GM23338 (cell line): ENCODE results near the gene COPS6.

Experiments
- CREB1 ChIP-seq: fragments of 250-450 bp; sonication (Bioruptor Pico); IDR thresholded peaks from 2 replicates; pipeline ENCODE4 v1.5.0; 2020; ENCODE audit warnings: low read depth, mild to moderate bottlenecking, moderate library complexity
- ETS1 ChIP-seq: IDR thresholded peaks from 2 replicates; pipeline ENCODE4 v1.6.1; 2016; ENCODE audit warnings: antibody characterized with exemption
- EZH2 ChIP-seq: fragments of 200-600 bp; sonication (generic); IDR thresholded peaks from one replicate; pipeline ENCODE4 v1.8.0; 2017; ENCODE audit warnings: antibody characterized with exemption, mild to moderate bottlenecking, low read depth; ENCODE audit not compliant: unreplicated experiment
- EZH2phosphoT487 ChIP-seq: fragments of 200-600 bp; sonication (generic); IDR thresholded peaks from one replicate; pipeline ENCODE4 v1.8.1; 2018; ENCODE audit warnings: antibody characterized with exemption; ENCODE audit not compliant: unreplicated experiment
- JUNB ChIP-seq: IDR thresholded peaks from one replicate; pipeline ENCODE4 v1.6.1; 2016; ENCODE audit warnings: antibody characterized with exemption; ENCODE audit not compliant: unreplicated experiment
- NANOG ChIP-seq: IDR thresholded peaks from 2 replicates; pipeline ENCODE4 v1.6.1; 2016; ENCODE audit warnings: antibody characterized with exemption, borderline replicate concordance
- POLR2AphosphoS5 ChIP-seq: IDR thresholded peaks from 2 replicates; pipeline ENCODE4 v1.6.1; 2016; ENCODE audit warnings: antibody characterized with exemption, low read depth
- REST ChIP-seq: IDR thresholded peaks from one replicate; pipeline ENCODE4 v1.6.1; 2018; ENCODE audit warnings: antibody characterized with exemption; ENCODE audit not compliant: unreplicated experiment
- ZNF114 ChIP-seq: fragments of 250-450 bp; sonication (Bioruptor Pico); IDR thresholded peaks from 2 replicates; pipeline ENCODE4 v1.5.0; 2020; ENCODE audit warnings: mild to moderate bottlenecking, moderate library complexity
- TF ChIP-seq, protein P1 (sequence below), 2 experiments: fragments of 200-600 bp in 1 of 2; sonication (generic) in 1 of 2; conservative IDR thresholded peaks; 2 replicates each; pipeline versions ENCODE4 v1.5.1 to v1.6.1; 2016 to 2017; ENCODE audit warnings: antibody characterized with exemption in 2 of 2, low read depth in 2 of 2, mild to moderate bottlenecking in 2 of 2, moderate library complexity in 1 of 2

- TF ChIP-seq, protein P1, sequence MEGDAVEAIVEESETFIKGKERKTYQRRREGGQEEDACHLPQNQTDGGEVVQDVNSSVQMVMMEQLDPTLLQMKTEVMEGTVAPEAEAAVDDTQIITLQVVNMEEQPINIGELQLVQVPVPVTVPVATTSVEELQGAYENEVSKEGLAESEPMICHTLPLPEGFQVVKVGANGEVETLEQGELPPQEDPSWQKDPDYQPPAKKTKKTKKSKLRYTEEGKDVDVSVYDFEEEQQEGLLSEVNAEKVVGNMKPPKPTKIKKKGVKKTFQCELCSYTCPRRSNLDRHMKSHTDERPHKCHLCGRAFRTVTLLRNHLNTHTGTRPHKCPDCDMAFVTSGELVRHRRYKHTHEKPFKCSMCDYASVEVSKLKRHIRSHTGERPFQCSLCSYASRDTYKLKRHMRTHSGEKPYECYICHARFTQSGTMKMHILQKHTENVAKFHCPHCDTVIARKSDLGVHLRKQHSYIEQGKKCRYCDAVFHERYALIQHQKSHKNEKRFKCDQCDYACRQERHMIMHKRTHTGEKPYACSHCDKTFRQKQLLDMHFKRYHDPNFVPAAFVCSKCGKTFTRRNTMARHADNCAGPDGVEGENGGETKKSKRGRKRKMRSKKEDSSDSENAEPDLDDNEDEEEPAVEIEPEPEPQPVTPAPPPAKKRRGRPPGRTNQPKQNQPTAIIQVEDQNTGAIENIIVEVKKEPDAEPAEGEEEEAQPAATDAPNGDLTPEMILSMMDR (conservative IDR thresholded peaks at IDR 0.05; ENCODE audit: low read depth in 2 of 2), result no peak
- TF ChIP-seq JUNB (no peak), REST (no peak), EZH2 (no peak), POLR2AphosphoS5 (no peak), EZH2phosphoT487 (no peak), NANOG (no peak), CREB1 (no peak), ZNF114 (CRISPR knock-in tag) (no peak), ETS1 (no peak)
These were observed 43.4 kb downstream of the COPS6 start for GRCh38 chr7:100132126-100132525.
